ENCODE measurements around the gene SLX9.
"Not testable (repeated sequence)": the region's sequence is repeated elsewhere in the genome, so short reads cannot be mapped to it uniquely, and the experiment has no call there.

The SLX9 gene

DNA sequence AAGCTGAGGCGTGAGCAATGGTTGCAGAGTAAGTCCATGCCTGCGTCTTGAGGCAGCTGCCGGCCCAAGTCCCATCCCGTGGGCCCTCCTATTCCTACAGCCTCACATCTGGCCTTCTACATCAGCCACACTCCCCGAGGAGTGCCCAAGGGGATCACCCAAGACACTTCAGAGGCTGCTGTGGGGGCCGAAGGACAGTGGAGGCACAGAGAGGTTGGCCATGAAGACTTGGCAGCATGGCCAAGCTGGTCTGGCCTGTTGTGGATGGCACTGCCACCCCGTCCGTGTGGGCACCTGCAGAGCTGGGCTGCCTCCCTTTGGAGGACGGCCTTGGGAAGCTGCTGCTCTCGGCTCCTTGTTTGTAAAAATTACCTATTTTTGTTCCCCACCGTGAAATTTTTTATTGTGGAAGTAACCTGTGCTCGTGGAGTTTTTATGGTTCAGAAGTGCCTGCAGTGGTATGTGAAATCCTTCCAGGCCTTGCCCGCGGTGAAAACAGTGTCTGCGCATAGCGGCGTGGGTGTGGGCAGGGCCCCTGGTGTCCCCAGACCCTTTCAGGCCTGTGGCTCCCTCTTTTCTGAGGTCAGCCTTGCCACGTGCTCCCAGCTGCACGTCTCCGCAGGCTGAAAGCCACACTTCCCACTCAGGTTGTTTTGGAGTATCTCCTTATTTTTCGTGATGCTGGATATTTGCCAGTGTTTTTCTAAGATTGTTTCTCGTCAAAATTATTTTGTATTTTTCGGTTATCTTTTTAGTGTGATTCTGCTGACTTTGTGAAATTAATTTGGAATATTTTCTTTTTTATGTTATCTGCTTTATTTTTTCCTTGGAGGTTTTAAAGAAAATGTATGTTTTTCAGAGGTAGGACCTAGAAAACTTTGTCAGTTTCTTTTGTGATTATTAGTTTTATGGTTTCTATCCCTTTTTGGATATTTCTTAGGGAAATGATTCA is 20.6 kb downstream of the SLX9 start:
- DNase-seq (ENCODE audit: low read depth) = no peak

GRCh38 chr21:44962403-44962966 is 22.7 kb downstream of the SLX9 start:
- no peak for DNase-seq (ENCODE audit: low read depth)

DNA sequence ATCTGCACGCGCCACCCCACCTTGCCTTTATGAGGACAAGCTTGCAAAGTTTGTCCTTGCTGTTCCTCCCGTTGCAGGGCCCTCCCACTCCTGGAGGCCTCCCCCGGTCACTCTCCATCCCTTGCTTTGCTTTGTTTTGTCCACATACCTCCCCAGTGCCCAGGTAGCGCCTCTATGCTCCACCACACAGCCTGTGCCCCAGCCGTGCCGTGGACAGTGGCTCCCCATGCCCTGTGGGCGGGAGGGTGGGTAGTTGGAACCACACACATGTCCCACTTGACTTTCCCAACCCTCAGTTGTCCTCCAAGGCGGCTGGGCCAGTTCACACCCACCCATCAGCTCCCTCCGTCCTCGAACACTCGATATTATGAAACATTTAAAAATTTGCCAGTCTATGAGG is 24.6 kb downstream of the SLX9 start:
- DNase-seq (ENCODE audit: low read depth) = no peak

- DNase-seq (ENCODE audit: low read depth) = no peak
Measured at GRCh38 chr21:44965251-44966022, 25.6 kb downstream of the SLX9 start.

DNA sequence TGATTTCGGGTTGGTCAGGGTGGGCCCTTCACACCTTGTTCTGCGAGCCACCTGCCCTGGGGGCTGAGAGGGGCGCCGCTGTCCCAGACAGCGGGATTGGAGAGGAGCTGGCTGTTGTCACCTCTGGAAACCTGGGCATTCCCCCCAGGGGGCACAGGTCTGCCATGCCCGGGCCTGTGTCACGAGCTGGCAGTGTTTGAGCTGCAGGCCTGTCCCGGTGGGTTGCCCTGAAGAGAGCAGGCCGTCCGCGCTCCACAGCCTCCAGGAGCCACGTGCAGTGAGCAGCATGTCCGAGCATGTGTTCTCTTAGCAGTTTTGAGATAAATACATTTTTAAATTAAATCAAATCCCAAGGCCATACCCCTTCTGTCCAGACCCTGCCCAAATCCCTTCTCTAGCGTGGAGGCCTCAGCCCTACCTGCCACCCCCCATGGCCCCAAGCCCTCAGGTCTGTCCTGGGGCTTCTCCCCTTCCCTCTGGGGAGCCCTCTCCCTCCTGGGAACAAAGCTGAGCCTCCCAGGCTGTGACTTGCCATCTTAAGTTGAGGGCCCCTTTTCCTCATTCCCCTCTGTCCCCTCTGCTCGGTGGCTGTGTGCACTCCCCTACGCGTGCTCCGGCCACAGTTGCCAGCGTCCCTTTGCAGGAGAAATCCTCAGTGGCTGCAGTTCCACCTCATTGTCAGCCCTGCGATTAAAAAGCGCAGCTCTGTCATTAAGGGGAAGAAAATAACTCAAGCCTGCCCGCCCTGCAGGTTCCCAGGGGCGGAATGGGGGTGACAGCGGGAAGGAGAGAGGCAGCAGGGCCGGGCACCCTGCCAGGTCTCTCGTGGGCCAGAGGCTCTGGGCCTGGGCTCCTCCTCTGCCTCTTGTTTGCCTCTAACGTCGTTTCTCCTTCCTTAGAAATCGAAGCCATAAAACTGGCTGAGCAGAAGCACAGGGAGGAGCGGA is 26.6 kb downstream of the SLX9 start:
- DNase-seq (ENCODE audit: low read depth) = no peak

DNA sequence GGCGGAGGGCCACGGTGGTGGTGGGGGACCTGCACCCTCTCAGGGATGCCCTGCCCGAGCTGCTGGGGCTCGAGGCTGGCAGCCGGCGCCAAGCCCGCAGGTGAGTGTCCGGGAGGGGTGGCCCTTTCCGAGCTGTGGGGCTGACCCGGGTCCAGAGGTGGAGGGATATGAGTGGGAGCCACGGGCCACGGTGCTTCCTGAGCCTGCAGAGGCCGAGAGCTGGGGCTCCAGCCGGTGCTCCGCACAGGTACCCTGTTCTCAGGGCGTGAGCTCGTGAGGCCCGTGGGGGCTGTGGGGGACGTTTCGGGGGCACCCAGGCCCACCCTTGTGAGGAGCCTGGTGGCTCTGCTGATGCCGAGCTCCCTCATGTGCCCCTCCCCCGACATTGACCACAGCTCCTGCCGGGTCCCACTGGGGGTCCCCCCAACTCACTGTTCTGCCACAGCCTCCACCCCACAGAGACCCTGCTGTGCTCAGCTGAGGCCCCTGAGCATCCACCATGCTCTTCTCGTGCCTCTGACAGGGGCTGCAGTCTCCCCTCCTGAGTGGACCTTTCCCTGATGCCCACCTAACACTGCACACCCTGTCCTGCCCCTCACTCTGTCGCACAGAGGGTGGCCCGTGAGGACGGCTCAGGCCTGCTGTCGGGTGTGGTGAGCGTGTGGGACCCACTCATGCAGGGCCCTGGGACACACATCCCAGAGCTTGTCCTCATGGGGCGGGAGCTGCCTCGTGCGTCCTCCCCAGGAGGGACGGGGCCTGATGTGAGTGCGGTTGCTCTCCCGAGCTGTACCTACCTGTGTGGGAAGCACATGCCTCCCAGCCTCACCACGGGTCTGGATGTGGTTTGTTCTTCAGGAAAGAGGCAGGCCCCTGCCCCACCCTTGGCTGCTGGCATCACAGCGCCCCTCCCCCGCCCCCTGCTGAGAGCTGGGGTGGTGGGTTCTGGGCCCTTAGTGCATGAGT is 27.5 kb downstream of the SLX9 start:
- DNase-seq (ENCODE audit: low read depth) = no peak

- no peak for DNase-seq (ENCODE audit: low read depth)
Measured at GRCh38 chr21:44969066-44969670, 29.3 kb downstream of the SLX9 start.

DNA sequence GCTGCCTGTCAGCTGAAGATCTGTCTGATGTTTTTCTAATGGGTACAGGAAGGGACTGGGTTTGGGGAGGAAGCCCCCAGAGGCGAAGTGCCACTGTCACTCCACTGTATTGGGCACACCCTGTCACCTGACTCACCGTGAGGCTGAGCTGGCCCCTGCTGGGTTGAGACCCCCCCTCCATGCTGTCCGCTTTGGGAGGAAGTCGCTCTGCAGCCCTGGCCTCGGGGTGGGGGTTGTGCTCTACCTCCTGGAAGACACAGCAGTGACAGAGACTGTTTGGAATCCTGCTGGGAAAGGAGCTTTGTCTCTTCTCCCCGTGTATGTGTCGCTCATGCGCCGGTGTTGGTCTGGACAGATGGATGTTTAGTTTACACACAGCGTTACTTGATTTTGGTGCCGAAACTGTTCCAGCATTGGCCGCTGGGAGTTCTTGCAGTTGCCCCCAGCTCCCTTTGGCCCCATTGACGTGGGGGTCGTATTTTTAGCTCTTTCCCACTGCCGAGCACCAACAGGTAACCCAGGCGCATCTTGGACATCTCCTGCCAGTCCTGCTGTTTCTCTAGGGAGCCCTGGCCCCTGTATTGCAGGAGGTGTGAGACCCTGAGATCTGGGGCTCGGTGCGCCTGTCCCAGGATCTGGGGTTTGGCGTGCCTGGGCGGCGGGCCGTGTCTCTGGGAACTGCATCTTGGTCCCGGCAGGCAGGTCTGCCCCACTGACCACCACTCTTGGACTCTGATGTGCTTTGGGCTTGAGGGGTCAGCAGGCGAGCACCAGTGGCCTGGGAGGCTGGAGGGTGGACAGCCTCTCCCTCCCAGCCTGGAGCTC is 30.3 kb downstream of the SLX9 start:
- no peak for DNase-seq (ENCODE audit: low read depth)

GRCh38 chr21:44970766-44971671 is 31.2 kb downstream of the SLX9 start:
- no peak for DNase-seq (ENCODE audit: low read depth)

DNA sequence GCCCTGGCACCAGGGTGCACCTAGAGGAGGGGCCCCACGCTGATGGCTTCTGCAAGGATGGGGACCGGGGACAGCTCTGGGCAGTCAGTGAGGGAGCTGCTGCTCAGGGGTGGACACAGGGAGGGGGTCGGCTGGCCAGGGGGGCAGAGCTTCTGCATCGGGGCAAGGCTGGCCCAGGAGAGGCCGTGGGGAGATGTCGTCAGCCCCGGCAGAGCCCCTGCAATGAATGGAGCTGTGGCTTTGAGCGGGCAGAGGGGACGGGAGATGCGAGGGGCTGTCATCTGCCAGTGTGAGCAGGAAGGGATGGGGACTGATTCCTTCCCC is 31.8 kb downstream of the SLX9 start:
- DNase-seq (ENCODE audit: low read depth) = no peak

GRCh38 chr21:44972301-44972814 is 32.5 kb downstream of the SLX9 start:
- DNase-seq (ENCODE audit: low read depth) = no peak

DNA sequence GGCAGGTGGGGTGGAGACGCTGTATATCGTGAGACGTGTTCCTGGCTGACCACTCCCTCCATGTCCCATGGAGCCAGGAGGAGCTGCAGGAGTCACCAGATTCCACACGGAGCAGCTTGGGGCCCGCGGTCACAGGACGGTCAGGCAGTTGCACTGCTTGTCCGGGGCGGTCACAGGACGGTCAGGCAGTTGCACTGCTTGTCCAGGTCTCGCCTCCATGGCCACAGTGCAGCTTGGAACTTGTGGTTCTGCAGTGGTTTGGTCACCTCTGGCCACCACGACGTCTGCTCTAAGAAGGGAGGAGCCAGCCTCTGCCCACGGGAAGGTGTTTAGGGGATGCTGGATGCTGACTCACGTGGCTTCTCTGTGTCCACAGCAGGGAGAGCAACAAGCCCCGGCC is 33.0 kb downstream of the SLX9 start:
- DNase-seq (ENCODE audit: low read depth) = no peak

DNA sequence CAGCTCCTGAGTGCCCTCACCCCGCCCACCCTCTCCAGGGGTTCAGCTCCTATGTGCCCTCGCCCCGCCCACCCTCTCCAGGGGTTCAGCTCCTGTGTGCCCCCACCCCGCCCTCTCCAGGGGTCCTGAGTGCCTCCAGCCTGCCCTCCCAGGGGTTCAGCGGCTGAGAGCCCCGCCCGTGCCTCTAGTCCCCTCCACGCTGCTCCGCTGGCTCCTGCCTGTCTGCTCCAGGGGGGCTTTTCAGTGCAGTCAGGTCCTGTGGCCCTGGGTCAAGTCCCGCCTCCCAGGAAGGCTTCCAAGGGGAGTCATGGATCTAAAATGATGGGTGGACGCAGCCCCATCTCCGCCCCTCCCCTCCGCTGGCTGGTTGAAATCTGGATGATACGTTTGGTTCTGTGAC is 33.8 kb downstream of the SLX9 start:
- no peak for DNase-seq (ENCODE audit: low read depth)

GRCh38 chr21:44974676-44975075 is 34.8 kb downstream of the SLX9 start:
- no peak for DNase-seq (ENCODE audit: low read depth)

DNA sequence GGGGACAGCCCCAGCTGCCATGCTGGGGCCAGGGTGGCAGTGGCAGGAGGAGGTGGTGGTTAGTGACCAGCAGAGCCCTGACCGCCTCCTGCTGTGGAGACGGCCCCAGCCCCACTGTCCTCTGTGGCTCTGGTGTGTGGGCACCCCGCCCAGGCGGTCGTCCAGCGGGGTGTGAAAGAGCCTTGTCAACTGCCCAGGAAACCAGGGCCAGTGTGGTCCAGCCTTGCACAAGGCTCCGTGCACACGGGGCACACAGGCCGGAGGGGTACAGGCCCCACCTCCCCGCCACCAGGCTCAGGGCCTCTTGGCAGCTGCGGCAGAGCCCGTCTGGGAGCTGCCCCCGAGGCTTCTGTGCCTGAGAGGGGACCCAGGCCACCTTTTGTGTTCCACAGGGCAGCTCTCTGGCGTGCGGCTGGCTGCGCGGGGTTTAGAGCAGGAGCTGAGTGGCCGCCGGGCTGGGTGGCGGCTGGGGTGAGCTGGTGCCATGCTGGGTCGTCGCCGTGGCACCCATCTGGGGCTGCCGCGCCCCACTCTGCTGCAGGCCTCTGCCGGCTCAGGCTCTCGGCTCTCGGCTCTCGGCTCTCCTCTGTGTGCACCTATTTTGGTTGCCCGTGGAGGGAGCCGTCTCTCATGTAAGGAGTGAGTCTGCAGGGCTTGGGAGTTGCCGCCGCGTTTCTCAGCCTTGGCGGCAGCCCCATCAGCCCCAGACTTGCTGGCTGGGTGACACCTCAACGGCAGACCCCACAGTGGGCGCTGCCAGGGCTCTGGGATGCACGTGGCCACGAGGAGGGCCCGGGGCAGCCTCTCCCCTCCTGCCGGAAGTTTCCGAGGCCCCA is 36.1 kb downstream of the SLX9 start:
- DNase-seq (ENCODE audit: low read depth) = no peak

- DNase-seq (ENCODE audit: low read depth) = not testable (repeated sequence)
Measured at GRCh38 chr21:44976556-44977393, 36.9 kb downstream of the SLX9 start.

All from stimulated activated CD8-positive, alpha-beta memory T cell treated with anti-CD3 and anti-CD28 coated beads, Interleukin-15, amount 100 ng/mL, for 1 hour (primary cell).